ENCODE measurements around the gene MOCOS.
"Not testable (repeated sequence)": the region's sequence is repeated elsewhere in the genome, so short reads cannot be mapped to it uniquely, and the experiment has no call there.

MOCOS gene

DNA sequence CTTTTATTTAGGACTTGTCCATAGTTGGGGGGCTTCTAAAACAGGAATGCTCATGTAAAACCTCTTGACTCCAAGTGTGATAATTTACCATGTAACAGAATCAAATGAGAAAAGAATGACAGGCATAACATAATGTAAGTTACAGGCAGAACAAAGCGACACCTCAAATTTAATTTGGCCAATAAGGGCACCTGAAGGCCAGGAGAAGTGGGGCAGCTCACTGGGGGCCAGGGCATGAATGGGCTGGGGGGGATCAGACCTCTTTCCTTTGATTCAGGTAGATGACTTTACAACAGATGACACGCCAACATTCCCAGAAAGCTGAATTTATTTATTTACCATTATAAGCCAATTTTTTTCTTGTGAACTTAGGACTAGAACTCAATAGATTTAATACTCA lies 14.5 kb downstream of the MOCOS start:
- DNase-seq (ENCODE audit: low read depth in 2 of 2): no peak

DNA sequence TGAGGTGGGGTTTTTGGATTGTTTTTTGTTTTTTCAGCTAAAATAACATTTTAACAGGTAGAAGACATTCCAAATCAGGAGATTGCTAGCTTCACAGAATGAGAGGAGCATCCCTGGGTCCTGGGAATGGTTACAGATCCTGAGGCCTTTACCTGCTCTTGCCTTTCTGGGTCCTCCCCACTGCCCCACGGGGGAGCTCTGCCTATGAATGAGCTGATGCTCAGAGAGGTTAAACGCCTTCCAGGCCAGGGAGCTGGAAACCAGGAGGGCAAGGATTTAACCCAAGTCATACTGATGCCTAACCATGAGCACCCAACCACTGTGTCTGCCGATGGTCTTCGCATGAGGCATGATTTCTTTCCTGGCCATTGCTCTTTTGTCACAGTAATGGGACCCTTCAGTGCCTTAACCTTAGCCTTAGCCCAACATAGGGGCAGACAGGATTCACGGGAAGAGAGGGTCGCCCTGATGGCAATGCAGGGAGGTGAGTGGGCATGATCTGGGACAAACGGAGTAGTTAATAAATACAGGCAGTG lies 16.1 kb downstream of the MOCOS start:
- DNase-seq (ENCODE audit: low read depth in 2 of 2): no peak

DNA sequence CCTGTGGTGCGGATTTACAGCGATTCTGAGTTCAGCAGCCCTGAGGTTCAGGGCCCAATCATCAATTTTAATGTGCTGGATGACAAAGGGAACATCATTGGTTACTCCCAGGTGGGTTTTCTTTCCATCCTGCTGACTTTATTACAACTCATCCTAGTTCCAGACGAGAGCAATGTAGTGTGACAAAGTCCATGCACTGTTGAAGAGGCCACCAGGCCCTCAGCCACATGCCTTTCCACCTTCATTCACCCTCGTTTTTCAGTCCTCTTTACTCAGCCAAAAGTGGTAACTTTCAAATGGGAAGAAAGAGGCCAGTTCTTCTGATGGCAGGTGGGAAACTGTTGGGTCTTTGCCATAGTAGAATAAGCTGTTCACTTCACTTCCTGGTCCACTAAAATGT lies 17.9 kb downstream of the MOCOS start:
- no peak for DNase-seq (ENCODE audit: low read depth in 2 of 2)

DNA sequence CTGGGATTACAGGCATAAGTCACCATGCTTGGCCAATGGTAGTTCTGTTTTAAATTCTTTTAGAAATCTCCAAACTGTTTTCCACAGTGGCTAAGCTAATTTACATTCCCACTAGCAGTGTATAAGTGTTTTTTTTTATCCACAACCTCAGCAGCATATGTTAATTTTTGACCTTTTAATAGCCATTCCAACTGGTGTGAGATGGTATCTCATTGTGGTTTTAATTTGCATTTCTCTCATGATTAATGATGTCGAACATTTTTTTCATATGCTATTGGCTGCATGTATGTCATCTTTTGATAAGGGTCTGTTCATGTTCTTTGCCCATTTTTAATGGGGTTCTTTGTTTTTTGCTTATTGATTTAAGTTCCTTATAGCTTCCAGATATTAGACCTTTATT lies 20.0 kb downstream of the MOCOS start:
- no peak for DNase-seq (ENCODE audit: low read depth in 2 of 2)

DNA sequence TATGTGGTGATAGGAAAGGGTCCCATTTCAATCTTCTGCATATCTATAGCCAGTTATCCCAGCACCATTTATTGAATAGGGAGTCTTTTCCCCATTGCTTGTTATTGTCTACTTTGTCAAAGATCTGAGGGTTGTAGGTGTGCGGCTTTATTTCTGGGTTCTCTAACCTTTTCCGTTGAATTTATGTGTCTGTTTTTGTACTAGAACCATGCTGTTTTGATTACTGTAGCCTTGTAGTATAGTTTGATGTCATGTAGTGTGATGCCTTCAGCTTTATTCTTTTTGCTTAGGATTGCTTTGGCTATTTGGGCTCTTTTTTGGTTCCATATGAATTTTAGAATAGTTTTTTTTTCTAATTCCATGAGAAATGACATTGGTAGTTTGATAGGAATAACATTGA lies 20.7 kb downstream of the MOCOS start:
- not testable (repeated sequence) for DNase-seq (ENCODE audit: low read depth in 2 of 2)

DNA sequence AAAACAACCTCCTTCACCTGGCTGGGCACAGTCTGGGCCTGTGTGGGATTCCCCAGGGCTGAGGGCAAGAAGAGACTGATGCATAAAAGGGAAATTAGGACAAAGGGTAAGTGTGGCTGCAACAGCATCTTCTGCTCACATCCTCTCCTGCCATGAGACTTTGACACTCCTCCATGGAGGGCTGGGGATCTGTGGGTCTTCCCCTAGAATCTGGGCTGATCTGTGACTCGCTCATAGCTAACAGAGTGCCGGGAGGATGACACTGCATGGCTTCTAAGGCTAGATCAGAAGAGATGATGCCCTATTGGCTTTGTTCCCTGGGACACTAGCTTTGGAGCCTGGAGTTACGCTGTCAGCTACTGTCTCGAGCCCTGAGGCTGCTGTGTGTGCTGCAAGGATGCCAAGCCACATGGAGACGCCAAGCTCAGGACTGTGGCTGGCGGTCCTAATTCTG lies 24.3 kb downstream of the MOCOS start:
- DNase-seq (ENCODE audit: low read depth in 2 of 2): no peak

DNA sequence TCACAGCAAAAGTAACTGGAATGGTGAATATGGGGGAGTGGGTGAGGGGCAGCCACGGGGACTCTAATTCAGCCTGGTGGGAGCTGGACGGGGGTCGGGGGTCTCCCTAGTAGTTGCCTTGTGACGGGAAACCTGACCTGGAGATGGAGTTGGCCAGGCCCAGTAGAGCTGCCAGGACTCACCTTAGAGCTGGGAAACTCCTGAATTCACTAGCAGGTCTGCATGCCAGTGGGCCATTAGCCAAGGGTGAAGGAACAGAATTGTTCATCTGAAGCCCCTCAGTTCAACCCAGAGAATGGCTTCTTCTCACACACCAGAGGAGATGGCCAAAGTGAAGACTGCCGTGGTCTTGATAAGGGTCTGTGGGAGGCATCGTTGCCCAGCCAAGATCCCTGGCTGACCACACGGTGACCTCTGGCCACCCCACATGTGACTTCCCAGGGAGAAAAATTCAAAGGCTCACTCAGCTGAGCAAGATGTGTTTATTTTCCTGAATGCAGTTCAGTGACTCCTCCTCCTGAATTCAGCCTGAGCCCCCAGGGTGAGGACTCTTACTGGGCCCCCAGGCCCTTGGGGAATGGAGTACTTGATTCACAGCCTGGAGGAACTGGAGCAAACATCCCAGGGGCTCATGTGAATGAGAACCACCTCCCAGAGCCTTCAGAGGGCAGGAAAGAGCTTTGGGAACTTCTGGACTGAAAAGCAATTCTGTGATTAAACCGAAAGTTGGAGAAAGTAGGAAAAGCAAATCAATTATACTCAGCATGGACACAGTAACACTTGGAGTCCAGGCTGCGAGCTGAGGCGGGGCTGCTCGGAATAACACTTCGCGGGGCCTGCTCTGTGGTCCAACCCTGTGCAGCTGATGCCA lies 25.2 kb downstream of the MOCOS start:
- no peak for DNase-seq (ENCODE audit: low read depth in 2 of 2)

DNA sequence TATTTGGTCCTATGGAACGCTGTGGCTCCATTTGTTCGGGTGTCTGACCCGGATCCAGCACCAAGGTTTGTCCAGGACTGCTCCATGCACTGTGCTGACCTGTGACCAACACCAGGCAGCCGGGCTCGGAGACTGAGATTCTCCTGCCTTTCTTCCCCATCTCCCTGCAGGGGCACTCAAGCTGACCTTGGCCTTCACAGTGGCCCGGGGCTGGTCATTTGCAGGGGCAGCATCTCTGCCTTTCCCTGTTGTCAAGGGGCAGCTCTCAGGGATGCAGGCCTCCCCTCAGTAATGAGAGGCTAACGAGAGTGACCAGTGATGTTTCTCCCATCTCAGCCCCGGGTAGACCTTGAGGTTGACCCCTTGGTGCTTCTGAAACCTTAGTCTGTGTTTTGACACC lies 27.5 kb downstream of the MOCOS start:
- no peak for DNase-seq (ENCODE audit: low read depth in 2 of 2)

DNA sequence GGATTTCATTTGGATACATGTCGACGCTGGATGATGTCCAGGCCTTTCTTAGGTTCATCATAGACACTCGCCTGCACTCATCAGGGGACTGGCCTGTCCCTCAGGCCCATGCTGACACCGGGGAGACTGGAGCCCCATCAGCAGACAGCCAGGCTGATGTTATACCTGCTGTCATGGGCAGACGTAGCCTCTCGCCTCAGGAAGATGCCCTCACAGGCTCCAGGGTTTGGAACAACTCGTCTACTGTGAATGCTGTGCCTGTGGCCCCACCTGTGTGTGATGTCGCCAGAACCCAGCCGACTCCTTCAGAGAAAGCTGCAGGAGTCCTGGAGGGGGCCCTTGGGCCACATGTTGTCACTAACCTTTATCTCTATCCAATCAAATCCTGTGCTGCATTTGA lies 28.3 kb downstream of the MOCOS start:
- DNase-seq (ENCODE audit: low read depth in 2 of 2): no peak

DNA sequence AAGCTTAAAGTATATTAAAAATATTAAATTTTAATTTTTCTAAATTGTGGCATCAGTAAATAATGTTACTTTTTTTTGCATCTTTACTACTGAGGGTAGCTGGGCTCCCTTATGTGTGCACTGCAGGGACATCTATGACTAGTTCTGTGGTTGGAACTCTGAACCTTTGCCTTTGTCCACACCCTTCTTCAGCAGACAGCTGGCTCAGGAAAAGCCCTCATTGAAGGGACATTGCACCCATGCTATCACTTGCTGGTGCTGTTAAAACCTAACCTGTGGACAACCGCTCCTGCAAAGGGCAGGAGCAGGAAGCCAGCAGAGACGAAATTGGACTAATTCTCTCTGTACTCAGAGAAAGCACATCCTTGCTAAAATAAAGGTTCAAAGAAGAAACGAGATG lies 30.1 kb downstream of the MOCOS start:
- DNase-seq (ENCODE audit: low read depth in 2 of 2): no peak

DNA sequence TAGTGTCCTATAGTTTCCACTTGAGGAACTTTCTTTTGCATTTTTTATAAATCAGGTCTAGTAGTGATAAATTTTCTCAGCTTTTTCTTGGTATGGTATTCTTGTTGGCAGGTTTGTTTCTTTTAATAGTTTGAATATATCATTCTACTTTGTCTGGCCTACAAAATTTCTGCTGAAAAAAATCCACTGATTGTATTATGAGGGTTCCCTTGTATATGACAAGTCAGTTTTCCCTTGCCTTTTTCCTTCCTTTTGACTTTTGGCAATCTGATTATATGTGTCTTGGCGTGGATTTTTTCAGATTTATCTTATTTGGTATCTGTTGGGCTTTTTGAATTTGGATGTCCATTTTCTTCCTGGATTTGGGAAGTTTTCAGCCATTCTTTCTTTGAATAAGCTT lies 41.9 kb downstream of the MOCOS start:
- DNase-seq (ENCODE audit: low read depth in 2 of 2): no peak

DNA sequence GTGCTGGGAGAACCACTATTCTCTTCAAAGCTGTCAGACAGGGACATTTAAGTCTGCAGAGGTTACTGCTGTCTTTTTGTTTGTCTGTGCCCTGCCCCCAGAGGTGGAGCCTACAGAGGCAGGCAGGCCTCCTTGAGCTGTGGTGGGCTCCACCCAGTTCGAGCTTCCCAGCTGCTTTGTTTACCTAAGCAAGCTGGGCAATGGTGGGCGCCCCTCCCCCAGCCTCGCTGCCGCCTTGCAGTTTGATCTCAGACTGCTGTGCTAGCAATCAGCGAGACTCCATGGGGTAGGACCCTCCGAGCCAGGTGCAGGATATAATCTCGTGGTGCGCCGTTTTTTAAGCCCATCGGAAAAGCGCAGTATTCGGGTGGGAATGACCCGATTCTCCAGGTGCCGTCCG lies 53.2 kb downstream of the MOCOS start:
- not testable (repeated sequence) for DNase-seq (ENCODE audit: low read depth in 2 of 2)

DNA sequence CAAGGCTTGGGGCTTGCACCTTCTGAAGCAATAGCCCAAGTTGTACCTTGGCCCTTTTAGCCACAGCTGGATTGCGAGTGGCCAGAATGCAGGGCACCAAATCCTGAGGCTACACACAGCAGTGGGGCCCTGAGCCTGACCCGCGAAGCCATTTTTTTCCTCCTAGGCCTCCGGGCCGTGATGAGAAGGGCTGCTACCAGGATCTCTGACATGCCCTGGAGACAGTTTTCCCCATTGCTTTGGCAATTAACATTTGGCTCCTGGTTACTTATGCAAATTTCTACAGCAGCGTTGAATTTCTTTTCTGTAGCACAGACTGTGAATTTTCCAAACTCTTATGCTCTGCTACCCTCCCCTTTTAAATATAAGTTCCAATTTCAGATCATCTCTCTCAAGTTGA lies 54.5 kb downstream of the MOCOS start:
- no peak for DNase-seq (ENCODE audit: low read depth in 2 of 2)

DNA sequence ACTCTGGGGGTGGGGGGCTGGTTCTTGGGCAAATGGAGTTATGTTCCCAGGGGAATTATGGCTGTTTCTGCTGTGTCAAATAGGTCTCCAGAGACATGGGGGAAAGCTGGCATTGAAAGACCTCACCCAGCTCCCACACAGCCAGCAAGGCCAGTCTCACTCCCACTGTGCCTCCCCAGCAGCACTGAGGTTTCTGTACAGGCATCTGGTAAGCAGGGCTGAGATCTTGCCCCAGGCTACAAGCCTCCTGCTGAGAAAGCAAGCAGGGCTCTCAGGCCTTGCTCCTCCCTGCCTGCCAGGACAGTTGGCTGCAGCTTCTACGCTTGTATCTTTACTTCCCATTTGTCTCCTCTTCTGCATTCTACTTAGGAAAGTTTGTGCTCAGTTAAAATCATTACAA lies 59.7 kb downstream of the MOCOS start:
- no peak for DNase-seq (ENCODE audit: low read depth in 2 of 2)

DNA sequence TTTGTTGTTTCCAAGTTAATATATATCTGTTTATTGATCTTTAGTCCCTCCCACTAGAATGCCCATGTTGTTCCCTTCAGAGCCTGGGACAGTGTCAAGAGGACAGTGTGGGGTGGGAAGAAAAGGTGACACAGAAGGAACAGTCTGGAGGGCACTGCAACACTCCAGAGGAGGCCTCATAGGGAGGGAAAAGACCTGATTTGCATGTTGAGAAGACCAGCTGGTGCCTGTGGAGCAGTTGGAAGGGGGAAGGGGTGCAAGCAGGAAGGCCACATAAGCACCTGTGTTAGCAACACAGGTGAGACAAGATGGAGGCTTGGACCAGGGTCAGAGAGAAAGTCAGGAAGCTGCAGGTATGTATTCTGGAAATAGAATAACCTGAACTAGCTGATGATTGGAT lies 62.1 kb downstream of the MOCOS start:
- no peak for DNase-seq (ENCODE audit: low read depth in 2 of 2)

DNA sequence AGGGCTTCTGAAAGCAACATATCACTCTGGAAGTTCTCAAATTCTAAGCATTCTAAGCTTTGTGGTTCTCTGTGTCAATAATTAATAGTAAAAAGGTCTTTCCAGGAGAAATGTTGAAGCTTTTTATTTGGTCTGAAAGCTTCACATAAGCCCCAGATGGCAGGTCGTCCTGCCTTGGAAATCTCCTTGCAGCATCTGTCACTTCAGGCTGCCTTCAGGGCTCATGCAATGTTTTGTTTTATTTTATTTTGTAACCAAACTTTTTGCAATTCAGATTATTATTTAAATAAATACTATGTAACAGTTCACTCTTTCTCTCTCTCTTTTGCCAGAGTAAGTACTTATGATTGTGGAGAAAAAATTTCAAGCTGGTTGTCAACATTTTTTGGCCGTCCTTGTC lies 63.5 kb downstream of the MOCOS start:
- no peak for DNase-seq (ENCODE audit: low read depth in 2 of 2)

DNA sequence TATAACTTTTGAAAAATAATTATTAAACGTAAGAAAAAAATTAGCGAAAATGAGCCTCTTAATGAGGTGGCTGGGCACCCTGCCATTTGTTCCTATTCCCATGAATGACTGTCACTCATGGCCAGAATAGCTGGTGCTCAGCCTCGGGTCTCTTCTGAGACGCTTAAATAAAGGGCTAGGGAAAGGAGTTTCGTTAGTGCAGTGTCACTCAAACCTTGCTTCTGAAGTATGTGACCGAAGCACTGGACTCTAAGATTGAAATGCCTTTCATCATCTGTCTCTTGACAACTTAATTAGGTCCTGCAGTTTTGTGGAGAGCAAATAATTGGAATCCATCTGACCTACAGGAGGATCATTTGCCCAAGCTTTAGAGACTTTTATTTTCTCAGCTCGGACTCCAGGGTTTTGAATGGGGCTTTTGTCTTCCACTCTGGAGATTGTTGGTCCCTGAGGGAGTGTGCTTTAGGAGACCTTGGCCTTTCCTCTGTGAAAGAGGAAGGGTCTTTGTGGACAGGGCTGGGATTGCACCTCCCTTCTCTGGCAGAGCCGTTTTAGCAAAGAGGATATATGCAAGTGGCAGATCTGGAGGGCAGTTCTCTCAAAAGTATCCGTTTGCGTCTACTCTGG lies 67.9 kb downstream of the MOCOS start:
- DNase-seq (ENCODE audit: low read depth in 2 of 2): no peak

DNA sequence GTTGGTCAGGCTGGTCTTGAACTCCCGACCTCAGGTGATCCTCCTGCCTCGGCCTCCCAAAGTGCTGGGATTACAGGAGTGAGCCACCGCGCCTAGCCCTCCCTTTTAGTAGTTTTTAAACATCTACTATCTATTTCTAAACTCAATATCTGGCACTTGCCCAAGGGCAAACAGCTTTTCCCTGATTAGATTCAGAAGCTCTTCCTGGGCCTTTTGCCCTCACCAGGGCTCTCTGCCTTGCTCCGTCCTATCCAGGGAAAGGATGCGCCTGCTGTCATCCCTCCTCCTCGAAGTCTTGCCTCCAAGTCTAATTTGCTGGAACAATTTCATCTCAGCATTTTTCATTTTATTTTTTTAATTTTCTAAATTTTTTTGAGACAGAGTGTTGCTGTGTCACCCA lies 68.8 kb downstream of the MOCOS start:
- no peak for DNase-seq (ENCODE audit: low read depth in 2 of 2)

DNA sequence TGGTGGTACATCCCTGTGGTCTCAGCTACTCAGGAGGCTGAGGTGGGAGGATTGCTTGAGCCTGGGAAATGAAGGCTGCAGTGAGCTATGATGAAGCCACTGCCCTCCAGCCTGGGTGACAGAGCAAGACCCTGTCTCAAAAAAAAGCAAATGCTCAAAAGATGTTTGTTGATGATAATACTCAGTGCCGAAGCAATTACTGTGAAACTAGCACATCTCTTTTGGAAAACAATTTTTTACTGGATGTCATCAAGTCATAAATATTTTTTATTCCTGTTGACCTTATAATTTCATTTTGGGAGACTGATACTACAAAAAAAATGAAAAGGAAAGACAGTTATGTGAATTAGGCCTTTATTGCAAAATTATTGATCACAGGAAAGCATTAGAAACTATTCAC lies 75.7 kb downstream of the MOCOS start:
- DNase-seq (ENCODE audit: low read depth in 2 of 2): no peak

DNA sequence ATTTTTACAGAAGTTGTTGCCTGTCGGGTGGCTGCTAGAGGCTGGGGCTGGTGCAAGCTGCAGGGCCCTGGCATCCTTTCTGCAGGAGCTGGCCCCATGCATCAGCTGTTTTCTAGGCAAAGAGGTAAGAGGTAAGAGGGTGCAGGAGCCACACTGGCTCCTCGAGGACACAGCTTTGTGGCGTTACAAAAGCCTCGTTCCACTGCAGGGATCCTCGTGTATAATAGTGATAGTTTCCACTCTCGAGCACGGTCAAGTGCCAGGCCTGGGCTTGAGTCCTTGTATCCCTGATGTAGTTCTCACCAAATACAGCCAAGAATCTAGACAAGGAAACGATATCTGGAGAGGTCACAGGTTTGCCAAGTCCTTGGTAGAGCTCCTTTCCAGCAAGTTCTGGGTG lies 77.0 kb downstream of the MOCOS start:
- DNase-seq (ENCODE audit: low read depth in 2 of 2): no peak

DNA sequence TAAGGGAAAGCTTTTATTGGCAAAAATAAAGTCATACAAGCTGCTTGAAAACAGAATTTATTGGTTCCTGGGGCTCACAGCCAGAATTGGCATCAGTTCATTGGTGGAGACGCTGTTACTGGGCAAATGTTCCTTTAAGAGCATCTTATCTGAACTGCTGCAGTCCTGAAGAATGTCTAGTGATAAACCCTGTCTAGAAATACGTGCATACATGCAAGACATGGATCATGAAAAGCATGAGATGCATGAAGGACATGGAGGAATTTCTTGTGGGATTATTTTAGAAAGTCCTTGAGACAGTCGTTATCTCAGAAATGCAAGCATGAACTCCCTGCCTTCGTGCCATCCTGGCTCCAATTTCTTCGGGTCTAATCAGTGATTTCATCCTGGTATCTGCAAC lies 77.7 kb downstream of the MOCOS start:
- DNase-seq (ENCODE audit: low read depth in 2 of 2): no peak

DNA sequence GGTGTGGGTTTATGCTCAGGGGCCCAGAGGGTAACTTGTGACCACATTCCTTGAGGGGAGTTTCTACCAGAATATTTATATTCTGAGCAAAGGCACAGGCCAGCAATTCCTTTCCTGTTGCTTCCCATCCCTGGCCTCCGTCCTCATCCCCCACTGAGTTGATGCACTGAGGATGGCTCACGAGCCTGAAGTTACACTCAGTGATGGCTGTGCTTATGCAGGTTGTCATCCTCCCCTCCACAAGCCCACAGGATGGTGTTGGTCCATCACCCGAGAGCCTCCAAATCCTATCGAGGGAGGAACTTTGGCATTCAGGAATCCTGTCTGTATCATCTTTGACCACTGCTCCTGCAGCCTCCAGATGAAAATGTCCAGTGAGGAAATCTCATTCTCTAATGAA lies 81.9 kb downstream of the MOCOS start:
- DNase-seq (ENCODE audit: low read depth in 2 of 2): no peak

DNA sequence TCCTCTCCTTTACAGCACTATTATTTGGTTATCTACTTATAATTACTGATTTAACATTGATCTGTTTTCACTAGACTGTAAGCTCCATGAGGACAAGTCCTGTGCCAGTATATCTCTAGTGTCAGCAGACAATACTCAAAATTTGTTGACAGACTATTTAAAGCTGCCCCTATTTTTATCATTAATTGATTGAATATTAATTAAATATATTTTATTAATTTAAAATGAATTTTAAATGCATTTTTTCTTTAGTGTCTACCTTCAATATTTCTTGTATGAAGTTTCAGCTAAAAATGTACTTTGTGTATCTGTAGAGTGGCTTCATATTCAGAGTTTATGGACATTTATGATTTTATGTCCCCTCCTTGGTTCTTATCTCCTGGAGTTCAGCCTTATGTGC lies 83.9 kb downstream of the MOCOS start:
- DNase-seq (ENCODE audit: low read depth in 2 of 2): no peak
